IMR-90 (cell line): ENCODE data around the gene CYP3A4. TPM values are rescaled to one million over a fixed set of nuclear protein-coding genes. Genes with fewer than 3 reads are reported as not detected.

Experiments
- ATAC-seq: fragments of 200-7000 bp; cut with Tn5 transposase; 2 replicates; pipeline ENCODE4 v1.9.1; 2020; ENCODE audit warnings: low read depth, mild to moderate bottlenecking, moderate library complexity
- BruUV-seq: library from RNA; stranded (reverse); fragments of 400-500 nt; replicated peaks from 2 replicates; lab custom pipeline; 2021; lab: Mats Ljungman, UMichigan
- CTCF ChIA-PET: fragments of 300-600 bp; formaldehyde crosslinking; extraction: SDS; loops from one replicate; lab custom pipeline; 2021; ENCODE audit warnings: antibody characterized with exemption; lab: Yijun Ruan, JAX
- POLR2A ChIA-PET: fragments of 300-600 bp; sonication (Branson Sonifier 250); formaldehyde crosslinking; loops from one replicate; lab custom pipeline; 2022; ENCODE audit warnings: antibody characterized with exemption; ENCODE audit not compliant: unreplicated experiment; lab: Charles Lee
- DNase-seq: peaks from one replicate; pipeline ENCODE4 v3.0.0; 2013
- H2AFZ ChIP-seq: replicated peaks from 2 replicates; pipeline ENCODE3; 2013; ENCODE audit warnings: low read length, mild to moderate bottlenecking; ENCODE audit not compliant: poor library complexity
- H2AK5ac ChIP-seq: 2 replicates; pipeline ENCODE4 v1.6.1; 2013; ENCODE audit warnings: low read depth, low read length, inconsistent platforms
- H2AK9ac ChIP-seq: replicated peaks from 2 replicates; pipeline ENCODE3; 2013; ENCODE audit warnings: mild to moderate bottlenecking, low read depth, low read length, moderate library complexity; ENCODE audit not compliant: poor library complexity
- H2BK120ac ChIP-seq: 2 replicates; pipeline ENCODE4 v1.6.1; 2013; ENCODE audit warnings: low read depth, low read length, inconsistent platforms
- H2BK15ac ChIP-seq: 3 replicates; pipeline ENCODE4 v1.6.1; 2013; ENCODE audit warnings: low read depth, low read length, inconsistent platforms
- H2BK20ac ChIP-seq: 2 replicates; pipeline ENCODE4 v1.6.1; 2013; ENCODE audit warnings: low read depth, mild to moderate bottlenecking, inconsistent platforms, low read length, moderate library complexity
- H2BK5ac ChIP-seq: 2 replicates; pipeline ENCODE4 v1.6.1; 2013; ENCODE audit warnings: mild to moderate bottlenecking, low read depth, low read length, inconsistent platforms; ENCODE audit not compliant: poor library complexity, severe bottlenecking
- H3K14ac ChIP-seq: replicated peaks from 2 replicates; pipeline ENCODE4 v1.6.1; 2013; ENCODE audit warnings: low read depth, low read length, inconsistent platforms
- H3K18ac ChIP-seq: 2 replicates; pipeline ENCODE4 v1.6.1; 2013; ENCODE audit warnings: low read depth, low read length, control low read depth
- H3K23ac ChIP-seq: 2 replicates; pipeline ENCODE4 v1.6.1; 2013; ENCODE audit warnings: low read depth, low read length, inconsistent platforms
- H3K27ac ChIP-seq: 2 replicates; pipeline ENCODE4 v1.5.1; 2013; ENCODE audit warnings: mild to moderate bottlenecking, control low read depth, low read length; ENCODE audit not compliant: insufficient read depth
- H3K27me3 ChIP-seq: 2 replicates; pipeline ENCODE4 v1.6.1; 2013; ENCODE audit warnings: low read length; ENCODE audit not compliant: control insufficient read depth, insufficient read depth
- H3K36me3 ChIP-seq: 2 replicates; pipeline ENCODE4 v1.6.1; 2013; ENCODE audit warnings: low read length, mixed read lengths; ENCODE audit not compliant: control insufficient read depth, insufficient read depth
- H3K4ac ChIP-seq: 2 replicates; pipeline ENCODE4 v1.6.1; 2013; ENCODE audit warnings: low read depth, low read length, inconsistent platforms
- H3K4me1 ChIP-seq: 2 replicates; pipeline ENCODE4 v1.6.1; 2013; ENCODE audit warnings: low read length, mixed read lengths; ENCODE audit not compliant: control insufficient read depth, insufficient read depth
- H3K4me2 ChIP-seq: 2 replicates; pipeline ENCODE4 v1.6.1; 2013; ENCODE audit warnings: low read depth, mild to moderate bottlenecking, control low read depth, low read length, moderate library complexity
- H3K4me3 ChIP-seq: 2 replicates; pipeline ENCODE4 v1.5.1; 2013; ENCODE audit warnings: low read depth, mild to moderate bottlenecking, control low read depth, low read length, moderate library complexity; ENCODE audit not compliant: insufficient read depth
- H3K56ac ChIP-seq: 2 replicates; pipeline ENCODE4 v1.6.1; 2013; ENCODE audit warnings: low read length, inconsistent platforms; ENCODE audit not compliant: insufficient read depth; ENCODE audit errors: extremely low read depth
- H3K79me1 ChIP-seq, 2 experiments: 2 replicates each; pipeline ENCODE4 v1.6.1; 2013; ENCODE audit warnings: low read length in 2 of 2, inconsistent platforms in 1 of 2, low read depth in 1 of 2
- H3K9ac ChIP-seq: 2 replicates; pipeline ENCODE4 v1.6.1; 2013; ENCODE audit warnings: low read depth, low read length, control low read depth
- H3K9me1 ChIP-seq: 2 replicates; pipeline ENCODE4 v1.6.1; 2013; ENCODE audit warnings: low read length, inconsistent platforms; ENCODE audit not compliant: insufficient read depth
- H3K9me3 ChIP-seq: 2 replicates; pipeline ENCODE4 v1.6.1; 2013; ENCODE audit warnings: low read length; ENCODE audit not compliant: control insufficient read depth, insufficient read depth
- H4K20me1 ChIP-seq: 2 replicates; pipeline ENCODE4 v1.6.1; 2013; ENCODE audit warnings: low read length, inconsistent platforms; ENCODE audit not compliant: insufficient read depth
- H4K5ac ChIP-seq: 2 replicates; pipeline ENCODE4 v1.6.1; 2013; ENCODE audit warnings: mild to moderate bottlenecking, low read depth, low read length, control low read depth
- H4K8ac ChIP-seq, 2 experiments: 2 replicates each; pipeline ENCODE4 v1.6.1; 2013; ENCODE audit warnings: low read depth in 2 of 2, low read length in 2 of 2, control low read depth in 1 of 2, inconsistent platforms in 1 of 2
- H4K91ac ChIP-seq: 2 replicates; pipeline ENCODE4 v1.6.1; 2013; ENCODE audit warnings: low read depth, low read length, inconsistent platforms; ENCODE audit not compliant: insufficient read depth
- BHLHE40 ChIP-seq: fragments of 150-350 bp; IDR thresholded peaks from 2 replicates; pipeline ENCODE4 v1.6.1; 2016; ENCODE audit warnings: mild to moderate bottlenecking, low read depth, low read length
- CEBPB ChIP-seq: IDR thresholded peaks from 2 replicates; pipeline ENCODE4 v1.6.1; 2012; ENCODE audit warnings: low read depth, low read length, improper control_type of control experiment
- CHD1 ChIP-seq: IDR thresholded peaks from 2 replicates; pipeline ENCODE4 v1.6.1; 2012; ENCODE audit warnings: low read depth, low read length, improper control_type of control experiment
- FOS ChIP-seq: fragments of 150-350 bp; IDR thresholded peaks from 2 replicates; pipeline ENCODE4 v1.6.1; 2016; ENCODE audit warnings: low read depth, low read length
- MAFK ChIP-seq: IDR thresholded peaks from 2 replicates; pipeline ENCODE4 v1.6.1; 2012; ENCODE audit warnings: low read depth, low read length, improper control_type of control experiment
- MAZ ChIP-seq: IDR thresholded peaks from 2 replicates; pipeline ENCODE4 v1.6.1; 2012; ENCODE audit warnings: low read depth, mild to moderate bottlenecking, low read length, improper control_type of control experiment, moderate library complexity, borderline replicate concordance
- MXI1 ChIP-seq: IDR thresholded peaks from 2 replicates; pipeline ENCODE4 v1.6.1; 2012; ENCODE audit warnings: low read depth, mild to moderate bottlenecking, low read length, moderate library complexity, borderline replicate concordance
- NFE2L2 ChIP-seq: fragments of 150-350 bp; IDR thresholded peaks from 2 replicates; pipeline ENCODE4 v1.6.1; 2016; ENCODE audit warnings: low read depth, mild to moderate bottlenecking, low read length
- POLR2A ChIP-seq: IDR thresholded peaks from 2 replicates; pipeline ENCODE4 v1.6.1; 2012; ENCODE audit warnings: mild to moderate bottlenecking, low read depth, low read length
- RAD21 ChIP-seq: IDR thresholded peaks from 2 replicates; pipeline ENCODE4 v1.6.1; 2012; ENCODE audit warnings: low read length, improper control_type of control experiment
- RCOR1 ChIP-seq: IDR thresholded peaks from 2 replicates; pipeline ENCODE4 v1.6.1; 2012; ENCODE audit warnings: mild to moderate bottlenecking, low read length, improper control_type of control experiment; ENCODE audit not compliant: insufficient replicate concordance
- RFX5 ChIP-seq: IDR thresholded peaks from 2 replicates; pipeline ENCODE4 v1.8.0; 2012; ENCODE audit warnings: low read depth, mild to moderate bottlenecking, low read length, moderate library complexity
- SMC3 ChIP-seq: fragments of 150-350 bp; IDR thresholded peaks from 2 replicates; pipeline ENCODE4 v1.6.1; 2016; ENCODE audit warnings: low read depth, mild to moderate bottlenecking, antibody characterized with exemption, low read length, moderate library complexity
- WGBS, 2 experiments: methylation state at CpG; one replicate each; pipeline versions ENCODE4 v1.1.5 to v1.1.7; 2013; ENCODE audit warnings: missing lambda C conversion rate in 2 of 2; ENCODE audit not compliant: insufficient read length in 1 of 2; ENCODE audit errors: extremely low coverage in 2 of 2; 5-methylcytosine and 5-hydroxymethylcytosine counted together
- dilution Hi-C: fragments of 300-500 bp; cut with HindIII; formaldehyde crosslinking; loops from one replicate; pipeline ENCODE4 v1.14.3; 2018; ENCODE audit warnings: low sequenced_read_pairs; ENCODE audit not compliant: unreplicated experiment
- in situ Hi-C: fragments of 300-500 bp; cut with MboI; formaldehyde crosslinking; loops from 3 replicates; pipeline ENCODE4 v1.14.3; 2019; ENCODE audit warnings: low sequenced_read_pairs, inconsistent platforms, mixed read lengths
- intact Hi-C: fragments of 100-400 bp; cut with micrococcal nuclease; formaldehyde crosslinking; loops from 2 replicates; pipeline ENCODE4 v1.10.0; 2022
- polyA plus RNA-seq, 3 experiments: library from polyadenylated mRNA; depleted of rRNA; stranded (reverse); fragments of >200 nt; gene quantifications; 2 replicates each; pipeline ENCODE4 v1.2.3, GENCODE V29; 2012; ENCODE audit warnings: low replicate concordance in 1 of 3
- total RNA-seq: library from RNA; depleted of rRNA; stranded (reverse); fragments of >200 nt; gene quantifications from 2 replicates; pipeline ENCODE4 v1.2.3, GENCODE V29; 2012
- TF ChIP-seq, protein P1 (sequence below): fragments of 150-350 bp; IDR thresholded peaks from 2 replicates; pipeline ENCODE4 v1.6.1; 2016; ENCODE audit warnings: low read depth, mild to moderate bottlenecking, low read length, moderate library complexity, borderline replicate concordance
- TF ChIP-seq, protein P2 (sequence below): fragments of 150-350 bp; IDR thresholded peaks from 2 replicates; pipeline ENCODE4 v1.6.1; 2017; ENCODE audit warnings: mild to moderate bottlenecking, antibody characterized with exemption, low read length, low read depth
- TF ChIP-seq, protein P3 (sequence below): conservative IDR thresholded peaks from 2 replicates; pipeline ENCODE4 v1.5.1; 2012; ENCODE audit warnings: mild to moderate bottlenecking, low read depth, low read length, improper control_type of control experiment

Gene CYP3A4
- total and polyA plus RNA-seq, 2 of the 4 experiments (the other 2 are of a cell fraction), result not detected

DNA sequence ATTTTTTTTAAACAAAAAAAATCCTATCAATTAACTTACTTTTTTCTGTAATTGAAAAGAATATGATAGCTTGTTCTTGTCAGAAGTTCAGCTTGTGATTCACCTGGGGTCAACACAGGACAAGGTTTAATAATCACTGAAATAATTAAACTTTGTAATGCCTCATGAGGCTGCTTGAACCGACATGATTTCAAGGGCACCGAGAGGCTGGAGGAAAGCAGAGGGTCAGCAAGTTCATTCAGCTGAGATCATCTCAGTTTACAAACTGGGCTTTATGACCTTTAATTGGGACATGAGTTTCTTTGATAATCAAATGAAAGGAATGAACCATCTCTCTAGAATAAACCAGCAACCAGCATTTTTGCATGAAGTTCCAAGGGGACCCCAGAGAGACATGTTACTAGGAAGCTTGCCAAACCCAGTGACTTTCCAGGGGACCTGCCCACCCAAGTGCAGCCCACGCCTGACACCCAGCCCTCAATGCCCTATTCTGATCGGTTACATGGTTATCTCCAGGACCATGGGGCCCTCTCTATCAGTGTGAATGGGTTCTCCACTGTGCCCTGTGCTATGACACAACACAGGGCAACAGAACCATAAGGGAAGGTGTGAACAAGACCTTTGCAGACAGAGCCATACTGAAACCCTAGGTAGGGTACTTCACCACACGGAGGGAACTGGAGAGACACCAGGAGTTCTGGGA lies 7.8 kb upstream of the CYP3A4 start:
- H4K91ac ChIP-seq, result no peak overlapping the region
- no peaks in the 10 kb centered on the region for H3K4me1 ChIP-seq
- no peak overlapping the region for H3K4me3 ChIP-seq
- BruUV-seq, result no TSS peak
- no peak overlapping the region for H2AK9ac ChIP-seq
- intact Hi-C loops, result no loop called here
- H3K23ac ChIP-seq, result no peak overlapping the region
- H3K27ac ChIP-seq, result no peak overlapping the region
- no peaks in the 10 kb centered on the region for H4K20me1 ChIP-seq
- no peak overlapping the region for H2AK5ac ChIP-seq
- in situ Hi-C loops, result no loop called here
- ATAC-seq (no peak), DNase-seq (no peak)
- H3K4me2 ChIP-seq, result no peak overlapping the region
- H3K9ac ChIP-seq, result no peak overlapping the region
- no peak overlapping the region for H2BK20ac ChIP-seq
- no peak overlapping the region for H2BK5ac ChIP-seq
- no peak overlapping the region for H3K18ac ChIP-seq
- no peak overlapping the region for H2BK120ac ChIP-seq
- H3K14ac ChIP-seq, result no peak overlapping the region
- H3K9me3 ChIP-seq, result no peaks in the 10 kb centered on the region
- no peaks in the 10 kb centered on the region; the same call in none of the 2 replicates for H3K27me3 ChIP-seq
- no peak overlapping the region for H4K8ac ChIP-seq
- H3K79me1 ChIP-seq, result no peaks in the 10 kb centered on the region
- H3K36me3 ChIP-seq, result no peaks in the 10 kb centered on the region
- POLR2A ChIA-PET, result no interaction called here
- H4K5ac ChIP-seq, result no peak overlapping the region
- CTCF ChIA-PET, result no interaction called here
- no peaks in the 10 kb centered on the region for H3K9me1 ChIP-seq
- no peak overlapping the region for H3K4ac ChIP-seq
- no peak overlapping the region for H2BK15ac ChIP-seq
- dilution Hi-C loops, result no loop called here
- no peak for TF ChIP-seq MAFK
- TF ChIP-seq RFX5, result no peak
- no peak for TF ChIP-seq NFE2L2
- TF ChIP-seq CHD1, result no peak
- no peak for TF ChIP-seq CEBPB
- TF ChIP-seq, protein P1, sequence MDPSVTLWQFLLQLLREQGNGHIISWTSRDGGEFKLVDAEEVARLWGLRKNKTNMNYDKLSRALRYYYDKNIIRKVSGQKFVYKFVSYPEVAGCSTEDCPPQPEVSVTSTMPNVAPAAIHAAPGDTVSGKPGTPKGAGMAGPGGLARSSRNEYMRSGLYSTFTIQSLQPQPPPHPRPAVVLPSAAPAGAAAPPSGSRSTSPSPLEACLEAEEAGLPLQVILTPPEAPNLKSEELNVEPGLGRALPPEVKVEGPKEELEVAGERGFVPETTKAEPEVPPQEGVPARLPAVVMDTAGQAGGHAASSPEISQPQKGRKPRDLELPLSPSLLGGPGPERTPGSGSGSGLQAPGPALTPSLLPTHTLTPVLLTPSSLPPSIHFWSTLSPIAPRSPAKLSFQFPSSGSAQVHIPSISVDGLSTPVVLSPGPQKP, result no peak
- no peak for TF ChIP-seq RCOR1
- no peak for TF ChIP-seq MAZ
- TF ChIP-seq BHLHE40, result no peak
- TF ChIP-seq RAD21, result no peak
- no peak for TF ChIP-seq POLR2A
- TF ChIP-seq, protein P2, sequence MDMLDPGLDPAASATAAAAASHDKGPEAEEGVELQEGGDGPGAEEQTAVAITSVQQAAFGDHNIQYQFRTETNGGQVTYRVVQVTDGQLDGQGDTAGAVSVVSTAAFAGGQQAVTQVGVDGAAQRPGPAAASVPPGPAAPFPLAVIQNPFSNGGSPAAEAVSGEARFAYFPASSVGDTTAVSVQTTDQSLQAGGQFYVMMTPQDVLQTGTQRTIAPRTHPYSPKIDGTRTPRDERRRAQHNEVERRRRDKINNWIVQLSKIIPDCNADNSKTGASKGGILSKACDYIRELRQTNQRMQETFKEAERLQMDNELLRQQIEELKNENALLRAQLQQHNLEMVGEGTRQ, result no peak
- TF ChIP-seq, protein P3, sequence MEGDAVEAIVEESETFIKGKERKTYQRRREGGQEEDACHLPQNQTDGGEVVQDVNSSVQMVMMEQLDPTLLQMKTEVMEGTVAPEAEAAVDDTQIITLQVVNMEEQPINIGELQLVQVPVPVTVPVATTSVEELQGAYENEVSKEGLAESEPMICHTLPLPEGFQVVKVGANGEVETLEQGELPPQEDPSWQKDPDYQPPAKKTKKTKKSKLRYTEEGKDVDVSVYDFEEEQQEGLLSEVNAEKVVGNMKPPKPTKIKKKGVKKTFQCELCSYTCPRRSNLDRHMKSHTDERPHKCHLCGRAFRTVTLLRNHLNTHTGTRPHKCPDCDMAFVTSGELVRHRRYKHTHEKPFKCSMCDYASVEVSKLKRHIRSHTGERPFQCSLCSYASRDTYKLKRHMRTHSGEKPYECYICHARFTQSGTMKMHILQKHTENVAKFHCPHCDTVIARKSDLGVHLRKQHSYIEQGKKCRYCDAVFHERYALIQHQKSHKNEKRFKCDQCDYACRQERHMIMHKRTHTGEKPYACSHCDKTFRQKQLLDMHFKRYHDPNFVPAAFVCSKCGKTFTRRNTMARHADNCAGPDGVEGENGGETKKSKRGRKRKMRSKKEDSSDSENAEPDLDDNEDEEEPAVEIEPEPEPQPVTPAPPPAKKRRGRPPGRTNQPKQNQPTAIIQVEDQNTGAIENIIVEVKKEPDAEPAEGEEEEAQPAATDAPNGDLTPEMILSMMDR, result no peak
- no peak for TF ChIP-seq FOS
- no peak for TF ChIP-seq SMC3
- no peak for TF ChIP-seq MXI1
- H2AFZ ChIP-seq, result no peak overlapping the region
- H3K56ac ChIP-seq, result no peak overlapping the region
- 29% methylated on average over 1 of the region's 5 CpGs; no CpG with 5 or more reads in 1 of the 2 experiments for WGBS, 2 experiments
